ENCODE measurements around the gene CD81.

DNA sequence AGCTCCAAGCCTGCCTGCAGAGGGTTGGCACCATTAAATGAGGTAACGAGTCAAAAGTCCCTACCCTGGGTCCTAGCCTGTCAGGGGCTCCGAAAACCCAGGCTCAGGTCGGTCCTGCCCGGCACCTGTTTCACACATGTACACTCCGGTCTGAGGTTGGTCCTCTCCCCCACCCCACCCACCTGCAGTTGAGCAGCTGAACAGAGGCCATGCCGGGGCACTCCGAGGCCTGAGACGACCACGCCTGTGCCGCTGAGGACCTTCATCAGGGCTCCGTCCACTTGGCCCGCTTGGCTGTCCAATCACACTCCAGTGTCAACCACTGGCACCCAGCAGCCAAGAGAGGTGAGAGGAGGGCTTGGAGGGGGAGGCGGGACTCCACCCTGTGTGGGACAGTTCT is 25.0 kb downstream of the CD81 start:
- TF ChIP-seq CHD4 (IDR thresholded peaks at IDR 0.05) (no peak), TAF1 (IDR thresholded peaks at IDR 0.05; ENCODE audit: borderline replicate concordance, low read depth, low read length) (no peak), JUNB (IDR thresholded peaks at IDR 0.05) (no peak), POLR2A (IDR thresholded peaks at IDR 0.05; ENCODE audit: low read depth, low read length) (0 out of 2 replicates have a peak, but pooled peaks have one; percentile 24), CHD1 (IDR thresholded peaks at IDR 0.05; ENCODE audit: low read depth, low read length) (no peak), YY1 (IDR thresholded peaks at IDR 0.05; ENCODE audit: low read depth, low read length) (no peak), NFYA (IDR thresholded peaks at IDR 0.05; ENCODE audit: borderline replicate concordance, low read depth, low read length) (no peak)
- TF ChIP-seq, protein P1, sequence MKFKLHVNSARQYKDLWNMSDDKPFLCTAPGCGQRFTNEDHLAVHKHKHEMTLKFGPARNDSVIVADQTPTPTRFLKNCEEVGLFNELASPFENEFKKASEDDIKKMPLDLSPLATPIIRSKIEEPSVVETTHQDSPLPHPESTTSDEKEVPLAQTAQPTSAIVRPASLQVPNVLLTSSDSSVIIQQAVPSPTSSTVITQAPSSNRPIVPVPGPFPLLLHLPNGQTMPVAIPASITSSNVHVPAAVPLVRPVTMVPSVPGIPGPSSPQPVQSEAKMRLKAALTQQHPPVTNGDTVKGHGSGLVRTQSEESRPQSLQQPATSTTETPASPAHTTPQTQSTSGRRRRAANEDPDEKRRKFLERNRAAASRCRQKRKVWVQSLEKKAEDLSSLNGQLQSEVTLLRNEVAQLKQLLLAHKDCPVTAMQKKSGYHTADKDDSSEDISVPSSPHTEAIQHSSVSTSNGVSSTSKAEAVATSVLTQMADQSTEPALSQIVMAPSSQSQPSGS (IDR thresholded peaks at IDR 0.05; ENCODE audit: low read length): no peak
- TF ChIP-seq, protein P2, sequence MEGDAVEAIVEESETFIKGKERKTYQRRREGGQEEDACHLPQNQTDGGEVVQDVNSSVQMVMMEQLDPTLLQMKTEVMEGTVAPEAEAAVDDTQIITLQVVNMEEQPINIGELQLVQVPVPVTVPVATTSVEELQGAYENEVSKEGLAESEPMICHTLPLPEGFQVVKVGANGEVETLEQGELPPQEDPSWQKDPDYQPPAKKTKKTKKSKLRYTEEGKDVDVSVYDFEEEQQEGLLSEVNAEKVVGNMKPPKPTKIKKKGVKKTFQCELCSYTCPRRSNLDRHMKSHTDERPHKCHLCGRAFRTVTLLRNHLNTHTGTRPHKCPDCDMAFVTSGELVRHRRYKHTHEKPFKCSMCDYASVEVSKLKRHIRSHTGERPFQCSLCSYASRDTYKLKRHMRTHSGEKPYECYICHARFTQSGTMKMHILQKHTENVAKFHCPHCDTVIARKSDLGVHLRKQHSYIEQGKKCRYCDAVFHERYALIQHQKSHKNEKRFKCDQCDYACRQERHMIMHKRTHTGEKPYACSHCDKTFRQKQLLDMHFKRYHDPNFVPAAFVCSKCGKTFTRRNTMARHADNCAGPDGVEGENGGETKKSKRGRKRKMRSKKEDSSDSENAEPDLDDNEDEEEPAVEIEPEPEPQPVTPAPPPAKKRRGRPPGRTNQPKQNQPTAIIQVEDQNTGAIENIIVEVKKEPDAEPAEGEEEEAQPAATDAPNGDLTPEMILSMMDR (IDR thresholded peaks at IDR 0.05 in 2 of 3, conservative IDR thresholded peaks at IDR 0.05 in 1 of 3; ENCODE audit: control insufficient read depth in 2 of 3, extremely low read depth in 1 of 3, insufficient read depth in 1 of 3, low read depth in 3 of 3, low read length in 3 of 3): no peak
- TF ChIP-seq, protein P3, sequence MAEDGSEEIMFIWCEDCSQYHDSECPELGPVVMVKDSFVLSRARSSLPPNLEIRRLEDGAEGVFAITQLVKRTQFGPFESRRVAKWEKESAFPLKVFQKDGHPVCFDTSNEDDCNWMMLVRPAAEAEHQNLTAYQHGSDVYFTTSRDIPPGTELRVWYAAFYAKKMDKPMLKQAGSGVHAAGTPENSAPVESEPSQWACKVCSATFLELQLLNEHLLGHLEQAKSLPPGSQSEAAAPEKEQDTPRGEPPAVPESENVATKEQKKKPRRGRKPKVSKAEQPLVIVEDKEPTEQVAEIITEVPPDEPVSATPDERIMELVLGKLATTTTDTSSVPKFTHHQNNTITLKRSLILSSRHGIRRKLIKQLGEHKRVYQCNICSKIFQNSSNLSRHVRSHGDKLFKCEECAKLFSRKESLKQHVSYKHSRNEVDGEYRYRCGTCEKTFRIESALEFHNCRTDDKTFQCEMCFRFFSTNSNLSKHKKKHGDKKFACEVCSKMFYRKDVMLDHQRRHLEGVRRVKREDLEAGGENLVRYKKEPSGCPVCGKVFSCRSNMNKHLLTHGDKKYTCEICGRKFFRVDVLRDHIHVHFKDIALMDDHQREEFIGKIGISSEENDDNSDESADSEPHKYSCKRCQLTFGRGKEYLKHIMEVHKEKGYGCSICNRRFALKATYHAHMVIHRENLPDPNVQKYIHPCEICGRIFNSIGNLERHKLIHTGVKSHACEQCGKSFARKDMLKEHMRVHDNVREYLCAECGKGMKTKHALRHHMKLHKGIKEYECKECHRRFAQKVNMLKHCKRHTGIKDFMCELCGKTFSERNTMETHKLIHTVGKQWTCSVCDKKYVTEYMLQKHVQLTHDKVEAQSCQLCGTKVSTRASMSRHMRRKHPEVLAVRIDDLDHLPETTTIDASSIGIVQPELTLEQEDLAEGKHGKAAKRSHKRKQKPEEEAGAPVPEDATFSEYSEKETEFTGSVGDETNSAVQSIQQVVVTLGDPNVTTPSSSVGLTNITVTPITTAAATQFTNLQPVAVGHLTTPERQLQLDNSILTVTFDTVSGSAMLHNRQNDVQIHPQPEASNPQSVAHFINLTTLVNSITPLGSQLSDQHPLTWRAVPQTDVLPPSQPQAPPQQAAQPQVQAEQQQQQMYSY (CRISPR knock-in tag; IDR thresholded peaks at IDR 0.05): no peak
- TF ChIP-seq, protein P4, sequence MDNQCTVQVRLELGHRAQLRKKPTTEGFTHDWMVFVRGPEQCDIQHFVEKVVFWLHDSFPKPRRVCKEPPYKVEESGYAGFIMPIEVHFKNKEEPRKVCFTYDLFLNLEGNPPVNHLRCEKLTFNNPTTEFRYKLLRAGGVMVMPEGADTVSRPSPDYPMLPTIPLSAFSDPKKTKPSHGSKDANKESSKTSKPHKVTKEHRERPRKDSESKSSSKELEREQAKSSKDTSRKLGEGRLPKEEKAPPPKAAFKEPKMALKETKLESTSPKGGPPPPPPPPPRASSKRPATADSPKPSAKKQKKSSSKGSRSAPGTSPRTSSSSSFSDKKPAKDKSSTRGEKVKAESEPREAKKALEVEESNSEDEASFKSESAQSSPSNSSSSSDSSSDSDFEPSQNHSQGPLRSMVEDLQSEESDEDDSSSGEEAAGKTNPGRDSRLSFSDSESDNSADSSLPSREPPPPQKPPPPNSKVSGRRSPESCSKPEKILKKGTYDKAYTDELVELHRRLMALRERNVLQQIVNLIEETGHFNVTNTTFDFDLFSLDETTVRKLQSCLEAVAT (IDR thresholded peaks at IDR 0.05): no peak

All from GM12878 (cell line).